ELR (cell line): ENCODE results near the gene RPL19.
A peak's percentile ranks its signal among the peaks of the same experiment; 100 is the strongest.

Experiments
- DNase-seq: peaks from one replicate; pipeline ENCODE4 v3.0.0-alpha.2; 2015; ENCODE audit warnings: low read depth

Gene RPL19

DNA sequence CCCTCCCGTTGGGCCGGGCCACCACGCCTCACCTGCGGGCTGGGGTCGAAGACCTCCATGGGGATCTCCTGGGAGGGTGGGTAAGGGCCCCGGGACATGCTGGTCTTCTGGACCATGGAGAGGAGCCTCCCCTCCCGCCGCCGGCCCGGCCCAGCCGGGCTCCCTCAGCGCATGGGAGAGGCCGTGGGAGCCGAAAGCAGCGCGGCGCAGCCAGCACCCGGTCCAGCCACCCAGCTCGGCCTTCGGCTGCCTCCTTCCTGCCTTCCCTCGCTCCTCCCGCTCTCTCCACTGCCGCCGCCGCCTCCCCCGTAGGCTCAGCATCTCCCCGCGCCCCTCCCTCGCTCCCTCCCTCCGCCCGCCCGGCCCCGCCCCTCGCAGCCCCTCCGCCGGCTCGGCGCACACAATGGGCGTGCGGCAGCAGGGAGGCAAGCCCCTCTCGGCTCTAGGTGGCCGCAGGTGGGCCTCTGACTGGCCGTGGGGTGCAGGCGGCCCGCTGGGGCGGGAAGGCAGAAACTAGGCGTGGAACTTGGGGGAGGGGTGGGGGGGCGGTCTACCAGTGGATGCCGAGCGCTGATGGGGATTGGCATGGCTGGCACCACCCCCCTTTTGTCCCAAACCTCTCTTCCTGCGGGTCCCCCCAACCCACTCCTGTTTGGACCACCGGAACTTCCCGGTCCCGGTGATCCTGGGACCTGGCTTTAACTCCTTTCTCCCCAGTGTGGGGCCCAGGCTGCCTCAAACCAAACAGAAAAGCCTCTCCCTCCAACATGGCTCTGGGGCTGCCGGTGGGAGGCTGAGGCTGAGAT, 2.5 kb upstream of the RPL19 start, which contains the start of gene CACNB1:
TSS of gene CACNB1 (minus strand) at position 290 of the 806 bp plus-strand sequence. CDS start at position 116, 174 bp downstream.
- peak; percentile 88 for DNase-seq

GRCh38 chr17:39198186-39198566, 1.9 kb upstream of the RPL19 start:
- peak; percentile 23 for DNase-seq

- DNase-seq = peak; percentile 98
These were observed 338 bp upstream of the RPL19 start for GRCh38 chr17:39199820-39200069.

DNA sequence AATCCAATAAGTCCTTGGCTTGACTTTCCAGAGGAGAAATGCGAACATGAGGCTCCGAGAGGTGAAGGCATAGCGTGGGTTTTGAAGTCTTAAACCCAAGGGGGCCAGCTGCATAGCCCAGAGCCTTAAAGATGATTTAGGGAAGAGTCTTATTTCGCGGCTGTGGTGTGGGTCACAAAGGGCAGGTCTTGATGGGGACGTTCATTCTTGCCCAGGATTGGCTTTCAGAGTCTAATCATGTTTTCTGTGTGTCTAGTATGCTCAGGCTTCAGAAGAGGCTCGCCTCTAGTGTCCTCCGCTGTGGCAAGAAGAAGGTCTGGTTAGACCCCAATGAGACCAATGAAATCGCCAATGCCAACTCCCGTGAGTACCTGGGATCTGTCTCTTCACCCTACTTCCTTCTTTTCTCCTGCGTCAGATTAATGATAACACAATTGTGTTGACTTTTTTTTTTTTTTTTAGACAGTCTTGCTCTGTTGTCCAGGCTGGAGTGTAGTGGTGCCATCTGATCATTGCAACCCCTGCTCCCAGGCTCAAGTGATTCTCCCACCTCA, 951 bp downstream of the RPL19 start:
- DNase-seq = no peak

- no peak for DNase-seq
These were observed 4.2 kb downstream of the RPL19 start for GRCh38 chr17:39204245-39204644.

DNA sequence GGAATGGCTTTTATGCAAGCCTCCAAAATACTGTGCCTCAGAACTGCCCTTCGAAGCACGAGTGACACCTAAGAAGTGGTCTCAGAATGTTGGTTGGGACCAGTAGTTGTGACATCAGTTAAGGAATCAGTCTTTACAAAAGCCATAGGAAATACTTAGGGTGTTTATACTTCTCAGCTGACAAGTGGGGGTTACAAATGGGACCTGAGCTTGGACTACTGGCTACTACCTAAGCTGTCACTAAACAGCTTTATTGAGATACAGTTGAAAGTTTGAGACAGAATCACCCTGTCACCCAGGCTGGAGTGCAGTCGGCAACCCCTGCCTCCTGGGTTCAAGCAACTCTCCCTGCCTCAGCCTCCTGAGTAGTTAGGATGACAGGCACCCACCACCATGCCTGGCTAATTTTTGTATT, 5.0 kb downstream of the RPL19 start:
- peak; percentile 19 for DNase-seq

GRCh38 chr17:39208136-39208535, 8.1 kb downstream of the RPL19 start:
- no peak for DNase-seq

DNA sequence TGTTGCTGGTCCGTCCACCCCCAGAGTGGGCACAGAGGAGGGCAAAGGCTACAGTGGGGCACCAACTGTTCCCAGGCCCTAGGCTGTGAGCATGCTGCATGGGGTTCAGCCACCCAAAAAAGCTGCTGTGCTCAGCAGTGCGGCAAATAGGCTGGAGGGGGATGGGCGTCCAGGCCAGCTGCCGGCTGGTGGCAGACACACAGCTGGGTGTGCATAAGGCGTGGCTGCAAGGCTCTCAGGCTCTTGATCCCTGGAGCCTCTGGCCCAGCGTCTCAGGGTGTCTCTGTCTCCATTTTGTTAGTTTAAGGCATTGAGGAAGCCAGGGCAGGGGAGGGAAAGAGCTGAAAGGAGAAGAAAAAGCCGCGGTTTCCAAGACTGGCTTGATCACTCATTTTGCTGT, 8.8 kb downstream of the RPL19 start:
- no peak for DNase-seq

GRCh38 chr17:39209317-39210092, 9.4 kb downstream of the RPL19 start:
- peak; percentile 64 for DNase-seq

DNA sequence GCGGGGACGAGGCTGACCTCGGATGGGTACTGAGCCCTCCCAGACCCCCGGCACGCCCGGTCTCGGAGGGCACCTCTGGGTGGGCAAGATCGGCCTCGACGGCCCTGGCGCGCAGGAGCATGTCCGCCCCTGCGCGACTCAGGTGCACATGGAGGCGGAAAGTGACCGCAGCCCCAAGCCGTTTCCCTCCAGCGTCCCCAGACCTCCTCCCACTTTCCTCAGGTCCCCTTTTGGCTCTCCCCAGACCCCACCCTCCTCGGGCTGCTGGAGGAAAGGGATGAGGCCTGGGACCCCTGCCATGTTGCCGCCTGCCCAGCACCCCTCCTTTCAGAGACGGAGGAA, 10.0 kb downstream of the RPL19 start:
- DNase-seq = no peak

DNA sequence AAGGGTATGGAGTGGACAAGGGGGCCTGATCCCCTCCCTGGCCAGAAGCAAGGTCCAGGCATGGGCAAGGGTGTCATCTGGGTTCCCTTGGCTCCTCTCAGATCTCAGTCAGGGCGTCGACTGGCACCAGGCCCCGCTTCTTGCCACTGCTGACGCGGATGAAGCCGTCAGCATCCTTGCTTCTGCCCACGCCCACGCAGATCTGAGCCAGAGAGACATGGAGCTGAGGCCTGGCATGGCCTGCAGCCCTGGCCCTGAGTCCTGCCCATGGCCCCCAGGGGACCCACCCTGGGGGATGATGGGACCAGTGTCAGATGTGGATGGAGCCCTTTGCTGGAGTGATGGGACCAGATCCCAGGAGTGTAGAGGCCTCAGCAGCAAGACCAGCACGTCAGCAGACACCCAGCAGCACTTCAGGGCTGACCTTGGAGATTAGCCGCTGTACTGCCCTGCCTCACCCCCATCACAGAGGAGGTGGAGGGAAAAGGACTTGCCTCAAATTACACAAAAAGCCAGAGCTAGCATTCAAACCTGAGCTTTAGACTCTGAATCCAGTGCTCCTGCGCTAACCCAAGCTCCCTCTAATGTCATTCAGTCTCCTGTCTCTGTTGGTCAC, 12.2 kb downstream of the RPL19 start:
- no peak for DNase-seq

GRCh38 chr17:39212841-39213480, 12.9 kb downstream of the RPL19 start:
- DNase-seq = no peak

DNA sequence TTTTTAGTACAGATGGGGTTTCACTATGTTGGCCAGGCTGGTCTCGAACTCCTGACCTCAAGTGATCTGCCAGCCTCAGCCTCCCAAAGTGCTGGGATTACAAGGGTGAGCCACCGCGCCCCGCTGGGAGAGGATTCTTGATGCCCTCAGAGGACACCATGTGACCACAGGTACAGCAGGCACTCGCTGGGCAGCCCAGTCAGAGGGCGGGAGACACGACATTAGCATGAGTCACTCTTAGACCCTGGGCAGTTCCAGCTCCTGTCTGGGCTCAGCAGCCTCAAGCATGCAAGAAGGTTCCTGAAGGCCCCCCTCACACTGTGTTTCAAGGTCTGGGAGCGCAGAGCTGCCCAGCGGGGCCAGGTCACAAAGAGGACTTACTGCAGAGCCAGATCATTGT, 13.8 kb downstream of the RPL19 start:
- DNase-seq = peak; percentile 66

DNA sequence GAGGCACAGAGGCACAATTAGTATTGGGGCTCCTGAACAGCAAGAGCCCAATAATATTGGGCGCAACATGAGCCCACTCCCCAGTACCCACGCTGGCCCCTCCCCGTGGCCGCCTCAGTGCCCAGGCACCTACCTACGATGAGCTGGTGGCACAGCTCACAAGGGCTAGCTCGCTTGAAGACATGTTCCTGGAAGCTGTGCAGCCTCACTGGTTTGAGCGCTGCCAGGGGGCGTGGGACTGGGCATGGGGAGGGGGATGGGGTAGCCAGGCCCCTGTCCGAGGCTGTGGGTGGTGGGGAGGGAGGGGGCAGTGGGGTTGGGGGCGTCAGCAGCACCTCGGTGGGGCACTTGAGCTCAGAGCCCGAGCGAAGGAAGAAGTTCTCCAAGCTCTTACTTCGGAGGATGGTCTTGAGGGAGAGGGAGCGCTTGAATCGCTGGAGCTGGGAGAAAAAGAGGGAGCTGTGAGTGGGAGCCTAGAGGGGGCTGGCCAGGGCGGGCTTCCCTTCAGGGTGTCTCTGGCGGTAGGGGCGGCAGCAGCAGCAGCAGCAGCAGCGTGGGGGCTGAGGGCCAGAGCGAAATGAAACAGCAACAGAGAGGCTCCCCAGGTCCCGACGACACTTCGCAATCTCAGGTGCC, 17.8 kb downstream of the RPL19 start:
- DNase-seq = no peak

DNA sequence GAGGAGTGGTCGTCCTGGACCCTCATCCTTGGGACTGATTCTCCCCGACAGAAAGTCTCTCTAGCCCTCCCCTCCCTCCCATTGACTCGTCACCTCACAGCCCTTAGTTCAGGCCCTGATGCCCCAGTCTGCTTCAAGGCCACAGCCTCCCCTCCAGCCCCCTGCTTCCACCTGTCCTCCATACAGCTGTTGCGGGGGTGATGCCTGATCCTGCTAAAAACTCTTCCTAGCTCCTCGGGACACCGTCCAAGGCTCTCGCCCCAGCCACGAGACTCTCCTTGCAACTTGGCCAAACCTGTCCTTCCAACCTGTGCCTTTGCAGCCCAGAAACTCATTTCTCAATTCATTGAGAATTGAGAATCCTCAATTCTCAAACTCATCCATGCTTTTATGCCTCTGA, 18.8 kb downstream of the RPL19 start:
- no peak for DNase-seq

- no peak for DNase-seq
These were observed 19.6 kb downstream of the RPL19 start for GRCh38 chr17:39219647-39220154.

DNA sequence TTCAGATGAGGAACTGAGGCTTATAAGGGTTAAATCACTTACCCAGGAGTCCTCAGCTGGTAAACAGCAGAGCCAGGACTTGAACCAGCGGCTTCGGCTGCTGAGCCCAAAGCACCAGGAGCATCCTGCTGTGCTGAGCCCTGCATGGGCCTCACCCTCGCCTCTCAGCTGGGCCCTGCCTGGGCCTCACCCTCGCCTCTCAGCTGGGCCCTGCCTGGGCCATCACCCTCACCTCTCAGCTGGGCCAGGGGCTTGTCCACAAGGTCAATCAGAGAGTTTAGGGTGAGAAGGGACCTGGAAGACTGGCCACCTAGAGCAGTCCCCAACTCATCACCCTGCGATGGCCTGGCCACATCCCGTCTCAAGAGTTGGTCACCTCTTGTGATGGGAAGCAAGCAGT, 21.5 kb downstream of the RPL19 start:
- DNase-seq = no peak

- DNase-seq = no peak
These were observed 22.1 kb downstream of the RPL19 start for GRCh38 chr17:39222151-39222550.

DNA sequence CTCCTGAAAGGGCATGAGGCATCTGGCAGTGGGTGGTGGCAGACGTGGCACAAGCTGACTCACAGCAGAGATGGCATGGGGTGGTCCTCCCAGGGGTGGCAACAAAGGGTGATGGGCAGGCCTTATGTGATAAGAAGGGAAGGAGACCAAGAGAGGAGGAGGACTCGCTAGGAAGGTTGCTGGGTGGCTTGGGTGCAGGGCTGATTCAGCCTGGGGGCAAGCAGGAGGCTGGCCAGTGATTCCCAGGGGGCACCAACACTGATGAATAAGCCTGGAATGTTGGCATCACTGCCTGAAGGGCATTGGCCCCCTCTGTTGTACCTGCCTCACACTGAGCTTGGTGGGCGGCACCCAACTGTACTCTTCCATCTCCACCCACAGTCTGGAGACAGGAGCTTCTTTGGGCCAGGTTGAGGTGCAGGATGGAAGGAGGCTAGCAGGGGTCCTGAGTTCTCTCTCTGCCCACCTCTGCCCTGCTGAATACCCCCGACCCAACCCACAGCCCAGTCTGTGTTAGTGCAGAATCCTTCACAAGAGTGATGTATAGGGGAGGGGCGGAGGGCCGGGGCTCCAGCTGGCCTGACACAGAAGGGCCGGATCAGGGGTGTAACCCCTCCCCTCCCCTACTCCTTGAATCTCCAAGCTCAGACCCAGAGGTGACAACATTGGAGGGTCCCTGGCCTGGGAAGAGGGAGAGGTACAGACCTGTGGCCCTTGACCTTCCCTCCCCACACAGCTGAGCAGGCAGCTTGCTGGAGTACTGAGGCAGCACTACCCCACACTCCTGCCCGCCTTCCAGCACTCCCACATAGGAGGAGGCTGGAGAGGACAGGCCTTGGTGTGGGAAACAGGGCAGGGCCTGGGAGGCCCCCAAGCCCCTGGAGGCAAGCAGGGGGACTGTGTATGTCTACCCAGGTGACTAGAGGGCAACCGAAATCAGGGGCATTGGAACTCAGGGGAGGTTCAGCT, 23.1 kb downstream of the RPL19 start:
- no peak for DNase-seq

GRCh38 chr17:39223907-39224777, 24.1 kb downstream of the RPL19 start:
- DNase-seq = no peak
